GM18519 (cell line): ENCODE measurements around the gene LRRC27.

ENCODE experiments used
- ATAC-seq: cut with Tn5 transposase; IDR thresholded peaks from one replicate; pipeline ENCODE4 v1.9.1; 2021; ENCODE audit warnings: mild to moderate bottlenecking, moderate library complexity; ENCODE audit not compliant: unreplicated experiment, low FRiP score

The LRRC27 gene

GRCh38 chr10:132397036-132397541, 65.1 kb downstream of the LRRC27 start, which contains the start of gene PWWP2B:
PWWP2B (plus strand) TSS chr10:132397200; CDS start chr10:132397227, 27 bp downstream.
- ATAC-seq = peak; percentile 23

GRCh38 chr10:132397671-132398565, 65.9 kb downstream of the LRRC27 start:
- ATAC-seq = no peak

GRCh38 chr10:132398566-132398991, 66.6 kb downstream of the LRRC27 start:
- ATAC-seq = no peak

GRCh38 chr10:132399117-132400035, 67.4 kb downstream of the LRRC27 start:
- no peak for ATAC-seq

GRCh38 chr10:132400041-132400546, 68.1 kb downstream of the LRRC27 start:
- ATAC-seq = no peak

GRCh38 chr10:132400547-132401151, 68.7 kb downstream of the LRRC27 start:
- ATAC-seq = no peak

- no peak for ATAC-seq
These were observed 69.6 kb downstream of the LRRC27 start for GRCh38 chr10:132401401-132402118.

- ATAC-seq = no peak
These were observed 70.8 kb downstream of the LRRC27 start for GRCh38 chr10:132402781-132403241.

GRCh38 chr10:132403511-132404168, 71.6 kb downstream of the LRRC27 start:
- no peak for ATAC-seq

- ATAC-seq = no peak
These were observed 72.3 kb downstream of the LRRC27 start for GRCh38 chr10:132404169-132404880.

- no peak for ATAC-seq
These were observed 73.0 kb downstream of the LRRC27 start for GRCh38 chr10:132404911-132405462.

- ATAC-seq = no peak
These were observed 73.5 kb downstream of the LRRC27 start for GRCh38 chr10:132405463-132405991.

GRCh38 chr10:132406181-132406580, 74.2 kb downstream of the LRRC27 start:
- ATAC-seq = no peak

- no peak for ATAC-seq
These were observed 74.8 kb downstream of the LRRC27 start for GRCh38 chr10:132406750-132407149.

- no peak for ATAC-seq
These were observed 75.3 kb downstream of the LRRC27 start for GRCh38 chr10:132407243-132407746.

GRCh38 chr10:132407846-132408278, 75.9 kb downstream of the LRRC27 start:
- ATAC-seq = no peak

GRCh38 chr10:132408367-132408781, 76.4 kb downstream of the LRRC27 start:
- ATAC-seq = no peak
